ENCODE measurements around the gene LPAR5. TPM values are rescaled to one million over a fixed set of nuclear protein-coding genes. Genes with fewer than 3 reads are reported as not detected.

The LPAR5 gene
- total and polyA plus RNA-seq, 2 of the 13 experiments (the other 11 are each of a cell fraction or from before 2014, with no cell fraction given), result 0.09 to 0.32 TPM

GRCh38 chr12:6662906-6663742 is 27.4 kb upstream of the LPAR5 start, which contains the start of gene ING4 (continued):
- TF ChIP-seq ESRRA (CRISPR knock-in tag; IDR thresholded peaks at IDR 0.05; ENCODE audit: low read depth) (no peak), ZBTB37 (CRISPR knock-in tag; IDR thresholded peaks at IDR 0.05) (no peak), ZNF317 (CRISPR knock-in tag; IDR thresholded peaks at IDR 0.05) (no peak), PAX8 (CRISPR knock-in tag; IDR thresholded peaks at IDR 0.05; ENCODE audit: borderline replicate concordance) (no peak), ZNF781 (CRISPR knock-in tag; IDR thresholded peaks at IDR 0.05; ENCODE audit: borderline replicate concordance, not compliant biosample characterization) (peak; percentile 68), MXD4 (CRISPR knock-in tag; IDR thresholded peaks at IDR 0.05) (peak; percentile 24; the same call in 1 of the 2 replicates), MED8 (CRISPR knock-in tag; IDR thresholded peaks at IDR 0.05; ENCODE audit: insufficient replicate concordance) (no peak), NKX3-1 (CRISPR knock-in tag; IDR thresholded peaks at IDR 0.05) (no peak), ZNF580 (CRISPR knock-in tag; IDR thresholded peaks at IDR 0.05; ENCODE audit: borderline replicate concordance, low read depth) (peak; percentile 51; the same call in 1 of the 2 replicates), HBP1 (CRISPR knock-in tag; IDR thresholded peaks at IDR 0.05; ENCODE audit: low read depth) (peak; percentile 82), CHD2 (IDR thresholded peaks at IDR 0.05; ENCODE audit: low read depth, low read length) (peak; percentile 58; the same call in 1 of the 2 replicates), ZNF788 (CRISPR knock-in tag; IDR thresholded peaks at IDR 0.05; ENCODE audit: borderline replicate concordance) (no peak), EED (CRISPR knock-in tag; IDR thresholded peaks at IDR 0.05) (0 out of 2 replicates have a peak, but pooled peaks have one; percentile 39), ZBTB25 (CRISPR knock-in tag; IDR thresholded peaks at IDR 0.05) (peak; percentile 72; the same call in 1 of the 2 replicates), MED1 (CRISPR knock-in tag; IDR thresholded peaks at IDR 0.05) (peak; percentile 67), SALL2 (CRISPR knock-in tag; IDR thresholded peaks at IDR 0.05) (0 out of 2 replicates have a peak, but pooled peaks have one; percentile 60), STAT6 (CRISPR knock-in tag; IDR thresholded peaks at IDR 0.05; ENCODE audit: borderline replicate concordance) (peak; percentile 78; the same call in 1 of the 2 replicates), FOSL2 (CRISPR knock-in tag; IDR thresholded peaks at IDR 0.05) (peak; percentile 66), SIX1 (CRISPR knock-in tag; IDR thresholded peaks at IDR 0.05; ENCODE audit: borderline replicate concordance) (peak; percentile 52; the same call in 1 of the 2 replicates)

Data from HepG2 (cell line).